HG02973 (cell line): ENCODE data around the gene OR1M1.

Experiments
- ATAC-seq: cut with Tn5 transposase; IDR thresholded peaks from one replicate; pipeline ENCODE4 v1.9.1; 2021; ENCODE audit warnings: moderate library complexity; ENCODE audit not compliant: unreplicated experiment

Gene OR1M1

GRCh38 chr19:9073806-9074205 is 13.1 kb upstream of the OR1M1 start:
- no peak for ATAC-seq

- ATAC-seq: no peak
Measured at GRCh38 chr19:9075064-9075949, 11.6 kb upstream of the OR1M1 start.

GRCh38 chr19:9076901-9077300 is 10.0 kb upstream of the OR1M1 start:
- ATAC-seq: no peak

DNA sequence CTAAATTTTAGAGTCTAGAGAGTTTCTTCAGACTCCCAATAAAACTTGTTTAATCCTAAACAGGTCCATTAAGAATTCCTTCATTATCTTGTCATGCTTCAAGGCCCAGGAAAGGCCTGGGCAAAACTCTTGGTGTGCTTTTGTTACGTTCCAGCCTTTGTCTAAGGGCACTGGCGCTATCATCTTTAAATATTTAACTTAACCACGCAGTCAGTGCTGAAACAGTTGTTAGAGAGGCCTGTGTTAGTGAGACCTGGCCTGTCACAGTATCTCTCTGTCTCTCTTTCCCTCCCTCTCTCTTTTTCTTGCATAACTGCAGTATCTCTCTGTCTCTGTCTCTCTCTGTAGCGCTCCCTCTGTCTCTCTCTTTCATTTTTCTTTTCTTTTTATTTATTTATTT is 8.2 kb upstream of the OR1M1 start:
- ATAC-seq: no peak

- no peak for ATAC-seq
Measured at GRCh38 chr19:9107375-9107774, 20.5 kb downstream of the OR1M1 start, which contains the start of gene OR7G2. TSS of gene OR7G2 (minus strand) at chr19:9107475. CDS start at chr19:9103243, 4,232 bp downstream.

GRCh38 chr19:9109959-9110358 is 23.1 kb downstream of the OR1M1 start:
- ATAC-seq: no peak

GRCh38 chr19:9115307-9115813 is 28.5 kb downstream of the OR1M1 start, which contains the start of gene OR7G1:
TSS of gene OR7G1 (minus strand) at chr19:9115763. CDS start at chr19:9115763, 0 bp downstream.
- no peak for ATAC-seq

- ATAC-seq: no peak
Measured at GRCh38 chr19:9116547-9116946, 29.7 kb downstream of the OR1M1 start.

DNA sequence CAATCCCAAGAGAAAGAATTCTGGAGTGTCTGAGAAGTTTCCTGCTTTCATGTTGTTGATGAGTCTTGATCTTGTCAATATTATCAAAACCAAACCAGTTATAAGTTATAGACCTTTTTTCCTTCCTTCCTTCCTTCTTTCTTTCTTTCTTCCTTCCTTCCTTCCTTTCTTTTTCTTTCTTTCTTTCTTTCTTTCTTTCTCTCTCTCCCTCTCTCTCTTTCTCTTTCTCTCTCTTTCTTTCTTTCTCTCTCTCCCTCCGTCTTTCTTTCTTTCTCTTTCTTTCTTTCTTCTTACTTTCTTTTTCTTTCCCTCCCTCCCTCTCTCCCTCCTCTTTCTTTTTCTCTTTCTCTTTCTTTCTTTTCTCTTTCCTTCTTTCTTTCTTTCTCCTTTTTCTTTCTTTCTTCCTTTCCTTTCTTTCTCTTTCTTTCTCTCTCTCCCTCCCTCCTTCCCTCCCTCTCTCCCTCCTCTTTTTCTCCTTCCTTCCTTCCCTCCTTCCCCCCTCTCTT is 40.1 kb downstream of the OR1M1 start, which contains the start of gene OR7G3:
OR7G3 (minus strand) TSS at position 51 of the 506 bp plus-strand sequence; CDS start at position 51, 0 bp downstream.
- no peak for ATAC-seq

DNA sequence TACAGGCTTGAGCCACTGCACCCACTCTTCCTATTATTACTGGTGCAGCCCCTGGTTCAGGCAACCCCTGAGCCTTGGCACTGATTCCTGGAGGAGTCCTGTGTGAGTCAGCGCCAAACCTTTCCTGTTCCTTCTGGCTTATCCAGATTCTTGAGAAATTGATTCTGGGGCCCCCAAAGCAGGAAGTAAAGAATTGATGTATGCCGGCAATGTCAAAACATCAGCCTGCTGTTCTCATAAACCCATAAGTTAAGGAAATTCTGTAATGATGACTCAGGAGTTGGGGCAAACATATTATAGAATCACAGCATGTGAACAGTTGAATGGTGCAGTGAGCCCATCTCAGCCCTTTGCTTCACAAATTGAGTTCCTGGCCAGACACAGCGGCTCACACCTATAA is 41.3 kb downstream of the OR1M1 start:
- no peak for ATAC-seq

- no peak for ATAC-seq
Measured at GRCh38 chr19:9130965-9131364, 44.1 kb downstream of the OR1M1 start.

DNA sequence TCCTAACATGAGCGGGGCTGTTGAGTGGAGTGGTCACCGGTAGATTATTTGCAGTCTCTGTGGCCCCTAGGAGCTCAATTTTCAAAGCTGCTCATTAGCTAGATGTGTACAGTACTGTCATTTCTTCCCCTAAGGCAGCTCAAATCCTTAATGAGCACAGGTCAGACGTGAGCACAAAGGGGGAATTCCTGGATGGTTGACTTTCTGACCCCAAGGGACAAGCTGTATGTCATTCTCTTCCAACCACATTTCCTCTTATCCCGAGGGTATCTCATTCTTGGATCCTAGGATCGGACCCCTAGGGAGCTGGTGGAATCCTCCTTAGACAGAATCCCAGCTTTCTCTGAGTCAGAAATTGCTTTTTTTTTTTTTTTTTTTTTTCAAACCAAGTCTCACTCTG is 45.6 kb downstream of the OR1M1 start:
- ATAC-seq: no peak

GRCh38 chr19:9139609-9140158 is 52.8 kb downstream of the OR1M1 start:
- no peak for ATAC-seq

DNA sequence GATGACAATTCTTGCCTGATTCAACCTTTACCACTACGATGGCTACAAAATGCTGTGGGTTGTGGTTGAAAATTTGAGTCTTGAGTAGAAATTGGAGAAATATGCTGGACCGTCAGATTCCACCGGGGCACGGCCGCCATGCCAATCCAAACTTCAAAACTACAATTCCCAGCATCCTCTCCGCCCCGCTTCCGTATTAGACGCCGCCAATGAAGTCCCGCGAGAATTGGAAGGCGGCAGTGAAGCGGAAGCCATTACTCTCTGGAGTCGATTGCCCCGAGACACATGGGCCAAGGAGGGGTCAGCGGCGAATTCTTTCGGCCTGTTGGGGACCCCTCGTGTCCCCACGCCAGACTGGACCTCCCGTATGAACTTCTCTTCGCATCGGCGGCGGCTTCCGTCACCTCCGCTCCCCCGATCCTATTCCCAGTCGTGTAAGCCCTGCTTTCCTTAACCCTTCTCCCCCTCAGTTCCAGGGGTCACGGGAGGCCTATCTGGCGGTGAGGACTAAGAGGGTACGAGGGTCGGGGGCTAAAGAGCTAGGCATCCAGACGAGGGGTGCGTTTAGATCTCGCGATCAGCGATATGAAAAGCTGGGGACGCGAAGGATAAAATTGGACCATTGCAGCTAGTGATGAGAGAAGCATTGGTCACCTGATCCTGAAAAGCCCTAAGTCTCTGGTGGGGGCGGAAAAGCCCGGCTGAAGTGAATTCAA is 53.5 kb downstream of the OR1M1 start, which contains the start of gene ZNF317:
ZNF317 (plus strand) TSS at position 239 of the 716 bp plus-strand sequence. CDS start 15,620 bp downstream, outside the sequence.
- ATAC-seq: peak; percentile 88

- ATAC-seq: no peak
Measured at GRCh38 chr19:9144920-9145319, 58.1 kb downstream of the OR1M1 start.
